ENCODE measurements around the gene ZNF367.

ZNF367 gene

GRCh38 chr9:96437454-96437853 lies 19.3 kb upstream of the ZNF367 start:
- DNase-seq (ENCODE audit: low read depth in 4 of 4, low spot score in 1 of 4): no peak

GRCh38 chr9:96436456-96437126 lies 18.4 kb upstream of the ZNF367 start:
- no peak for DNase-seq (ENCODE audit: low read depth in 4 of 4, low spot score in 1 of 4)

- no peak for DNase-seq (ENCODE audit: low read depth in 4 of 4, low spot score in 1 of 4)
These were observed 17.9 kb upstream of the ZNF367 start for GRCh38 chr9:96436063-96436455.

GRCh38 chr9:96435345-96435744 lies 17.2 kb upstream of the ZNF367 start:
- no peak for DNase-seq (ENCODE audit: low read depth in 4 of 4, low spot score in 1 of 4)

DNA sequence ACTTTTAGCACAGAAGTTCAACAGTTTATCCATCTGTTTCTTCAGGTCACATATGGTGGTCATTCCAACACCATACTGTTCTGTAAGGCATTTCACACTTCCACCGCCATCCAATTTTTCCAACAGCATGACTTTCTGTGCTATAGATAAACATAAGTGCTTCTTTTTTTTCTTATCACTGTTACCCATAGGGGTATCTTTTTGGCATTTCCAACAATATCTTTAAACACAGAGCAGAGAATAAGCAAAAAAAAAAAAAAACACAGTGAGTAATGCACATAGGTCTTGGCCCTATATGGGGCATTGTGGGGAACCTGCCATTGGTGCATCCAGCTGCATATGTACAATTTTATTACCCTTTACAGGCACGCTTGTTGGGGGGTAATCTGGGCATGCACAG lies 12.2 kb upstream of the ZNF367 start:
- DNase-seq (ENCODE audit: low read depth in 4 of 4, low spot score in 1 of 4): no peak

GRCh38 chr9:96429732-96430131 lies 11.6 kb upstream of the ZNF367 start:
- no peak for DNase-seq (ENCODE audit: low read depth in 4 of 4, low spot score in 1 of 4)

GRCh38 chr9:96425500-96426169 lies 7.5 kb upstream of the ZNF367 start:
- DNase-seq (ENCODE audit: low read depth in 4 of 4, low spot score in 1 of 4): no peak

DNA sequence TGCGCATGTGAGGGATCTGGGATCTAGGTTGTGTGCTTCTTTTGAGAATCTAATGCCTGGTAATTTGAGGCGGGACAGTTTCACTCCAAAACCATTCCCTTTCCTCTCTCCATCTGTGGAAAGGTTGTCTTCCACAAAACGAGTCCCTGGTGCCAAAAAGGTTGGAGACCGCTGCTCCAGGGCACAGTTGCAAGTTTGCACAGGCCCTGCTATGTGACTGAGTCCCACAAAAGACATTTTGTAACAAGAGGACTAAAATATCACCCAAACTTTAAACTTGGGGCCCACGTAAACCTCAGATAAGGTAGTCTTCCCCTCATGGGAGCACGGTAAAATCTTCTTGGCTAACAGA lies 5.8 kb upstream of the ZNF367 start:
- no peak for DNase-seq (ENCODE audit: low read depth in 4 of 4, low spot score in 1 of 4)

DNA sequence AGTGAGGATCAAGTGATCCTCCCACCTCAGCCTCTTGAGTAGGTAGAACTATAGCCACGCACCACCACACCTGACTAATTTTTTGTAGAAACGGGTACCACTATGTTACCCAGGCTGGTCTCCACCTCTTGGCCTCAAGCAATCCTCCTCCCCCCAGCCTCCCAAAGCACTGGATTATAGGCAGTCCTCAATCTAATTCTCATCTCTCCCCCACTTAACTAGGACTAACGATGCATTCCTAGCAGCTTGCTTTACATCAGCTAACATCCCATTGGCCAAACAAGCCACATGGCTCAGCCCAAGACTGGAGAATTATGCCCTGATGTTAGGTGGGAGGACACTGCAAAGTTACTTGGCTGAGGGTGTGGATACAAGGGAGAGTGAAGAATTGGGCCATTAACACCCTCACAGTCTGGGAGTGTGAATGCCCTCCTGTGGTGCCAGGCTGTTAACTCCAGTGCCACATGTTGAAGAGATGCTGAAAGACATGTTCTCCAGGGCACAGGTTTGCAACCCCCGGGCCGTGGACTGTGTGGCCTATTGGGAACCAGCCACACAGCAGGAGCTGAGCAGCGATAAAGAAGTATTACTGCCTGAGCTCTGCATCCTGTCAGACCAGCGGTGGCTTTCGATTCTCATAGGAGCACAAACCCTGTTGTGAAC lies 5.3 kb upstream of the ZNF367 start:
- no peak for DNase-seq (ENCODE audit: low read depth in 4 of 4, low spot score in 1 of 4)

DNA sequence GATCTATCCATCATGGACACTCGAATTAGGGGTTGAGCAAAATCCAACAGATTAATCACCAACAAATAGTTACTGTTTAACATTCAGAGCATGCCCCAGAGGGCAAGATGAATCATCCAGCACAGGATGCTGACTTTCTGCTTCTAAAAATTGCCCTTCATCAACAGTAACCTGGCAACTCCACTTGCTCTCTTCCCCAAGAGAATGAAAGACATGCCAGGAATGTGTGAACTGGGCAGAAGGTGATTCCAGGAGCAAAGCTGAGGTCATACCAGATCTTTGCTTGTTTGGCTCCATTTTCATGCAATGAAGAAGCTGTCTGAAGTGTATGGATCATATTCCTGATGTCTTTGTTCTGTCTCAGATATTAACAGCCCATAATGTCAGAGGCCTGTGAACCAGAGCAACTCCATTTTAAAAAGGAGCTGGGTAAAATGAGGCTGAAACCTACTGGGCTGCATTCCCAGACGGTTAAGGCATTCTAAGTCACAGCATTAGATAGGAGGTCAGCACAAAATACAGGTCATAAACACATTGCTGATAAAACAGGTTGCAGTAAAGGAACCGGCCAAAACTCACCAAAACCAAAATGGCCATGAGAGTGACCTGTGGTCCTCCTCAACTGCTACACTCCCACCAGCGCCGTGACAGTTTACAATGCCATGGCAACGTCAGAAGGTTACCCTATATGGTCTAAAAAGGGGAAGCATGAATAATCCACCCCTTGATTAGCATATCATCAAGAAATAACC lies 2.5 kb upstream of the ZNF367 start:
- DNase-seq (ENCODE audit: low read depth in 4 of 4, low spot score in 1 of 4): no peak

- DNase-seq (ENCODE audit: low read depth in 4 of 4, low spot score in 1 of 4): no peak
These were observed 1.5 kb upstream of the ZNF367 start for GRCh38 chr9:96419691-96419969.

GRCh38 chr9:96418920-96419690 lies 935 bp upstream of the ZNF367 start:
- DNase-seq (ENCODE audit: low read depth in 4 of 4, low spot score in 1 of 4): peak in 3 of 4 experiments; percentile 4 to 50 (median 20)

GRCh38 chr9:96417661-96418082 lies 498 bp downstream of the ZNF367 start:
- DNase-seq (ENCODE audit: low read depth in 4 of 4, low spot score in 1 of 4): peak in 2 of 4 experiments; percentile 9 to 14

DNA sequence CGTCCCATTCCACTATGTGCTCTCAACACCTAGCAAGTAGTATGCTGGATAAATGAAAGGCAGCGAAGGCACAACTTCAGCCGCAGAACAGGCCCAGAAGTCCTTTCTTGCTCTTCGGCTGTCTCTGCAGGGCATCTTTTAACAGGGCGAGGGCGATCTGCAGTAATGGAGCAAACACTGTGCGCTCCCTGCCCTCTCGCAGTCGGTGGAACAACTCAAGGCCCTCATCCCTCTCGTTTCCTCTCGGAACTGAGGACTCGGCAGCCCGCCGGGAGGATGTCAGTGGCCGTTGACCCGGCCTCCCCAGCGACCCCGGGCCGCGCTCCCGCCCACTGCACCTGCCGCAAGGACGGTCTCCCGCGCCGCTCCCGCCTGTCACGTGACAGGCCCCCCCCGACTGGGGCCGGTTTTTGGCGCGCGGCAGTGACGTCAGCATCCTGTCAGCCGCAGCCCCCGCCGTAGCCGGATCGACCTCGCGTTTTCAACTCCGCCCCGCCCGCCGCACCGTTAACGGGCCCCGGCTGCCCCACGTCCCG lies 1.1 kb downstream of the ZNF367 start:
- peak; percentile 82 to 90 (median 86) for DNase-seq (ENCODE audit: low read depth in 4 of 4, low spot score in 1 of 4)

DNA sequence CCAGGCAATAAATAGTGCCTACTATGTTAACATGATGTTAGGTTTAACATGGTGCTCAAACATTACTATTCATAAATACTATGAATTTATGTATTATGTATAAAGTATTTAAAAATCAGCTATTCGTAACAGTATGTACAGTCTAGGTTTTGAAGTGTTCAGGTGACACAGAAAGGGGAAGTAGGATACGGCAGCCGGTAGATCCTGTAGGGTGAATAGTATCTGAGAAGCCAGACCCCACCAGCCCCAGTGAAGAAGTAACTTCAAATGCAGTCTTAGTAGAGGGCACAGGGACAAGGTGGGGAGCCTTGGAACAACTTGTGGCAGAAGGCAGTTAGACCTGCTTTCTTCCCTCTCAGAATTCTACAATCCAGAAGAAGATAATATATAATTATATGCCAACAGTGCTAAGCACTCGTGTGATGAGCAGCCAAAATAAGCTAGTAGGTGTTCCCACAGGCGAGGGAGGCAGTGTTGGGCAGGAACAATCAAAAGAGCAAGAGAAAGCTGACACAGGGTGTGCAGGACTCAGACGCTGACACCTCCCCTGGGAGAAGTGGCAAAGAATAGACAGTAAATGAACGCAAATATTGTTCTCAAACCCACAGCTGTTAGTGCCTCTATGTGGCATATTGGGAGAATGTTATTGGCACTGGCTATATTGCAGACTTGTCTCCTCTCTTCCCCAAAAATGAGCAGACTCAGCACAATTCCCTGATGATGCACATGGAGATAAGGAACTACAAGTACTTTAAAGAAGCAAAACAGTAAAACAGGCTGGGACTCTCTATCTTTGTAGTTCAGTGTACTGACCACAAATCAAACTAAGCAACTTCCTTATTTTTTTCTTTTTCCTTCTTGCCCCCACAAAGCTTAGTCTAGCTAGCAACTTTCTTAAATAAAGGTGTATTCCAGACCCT lies 4.6 kb downstream of the ZNF367 start:
- no peak for DNase-seq (ENCODE audit: low read depth in 4 of 4, low spot score in 1 of 4)

DNA sequence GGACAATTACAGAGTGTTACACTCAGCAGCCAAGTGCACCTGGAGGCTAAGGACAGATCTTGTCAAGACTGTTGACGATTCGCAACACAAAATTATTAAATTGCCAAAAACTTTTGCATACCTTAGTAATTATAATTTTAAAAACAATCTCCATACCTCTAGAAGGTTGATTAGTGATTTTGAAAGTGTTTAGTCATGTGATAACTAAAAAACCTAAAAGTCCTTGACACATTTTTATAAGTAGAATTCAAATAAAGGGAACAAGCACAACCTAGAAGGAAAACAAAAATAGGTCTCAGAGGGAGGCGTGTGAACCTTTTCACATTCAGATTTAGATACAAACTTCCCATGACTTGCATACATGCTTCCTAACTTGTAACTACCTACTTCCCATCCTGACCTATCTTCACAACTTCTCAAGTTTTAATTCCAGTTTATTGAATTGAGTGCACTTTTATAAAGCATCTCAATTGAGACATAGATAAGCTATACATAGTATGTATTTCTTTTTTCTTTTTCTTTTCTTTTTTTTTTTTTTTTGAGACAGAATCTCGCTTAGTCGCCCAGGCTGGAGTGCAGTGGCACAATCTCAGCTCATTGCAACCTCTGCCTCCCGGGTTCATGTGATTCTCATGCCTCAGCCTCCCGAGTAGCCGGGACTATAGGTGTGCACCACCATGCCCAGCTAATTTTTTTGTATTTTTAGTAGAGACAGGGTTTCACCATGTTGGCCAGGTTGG lies 5.8 kb downstream of the ZNF367 start:
- no peak for DNase-seq (ENCODE audit: low read depth in 4 of 4, low spot score in 1 of 4)

- no peak for DNase-seq (ENCODE audit: low read depth in 4 of 4, low spot score in 1 of 4)
These were observed 6.9 kb downstream of the ZNF367 start for GRCh38 chr9:96411129-96411838.

DNA sequence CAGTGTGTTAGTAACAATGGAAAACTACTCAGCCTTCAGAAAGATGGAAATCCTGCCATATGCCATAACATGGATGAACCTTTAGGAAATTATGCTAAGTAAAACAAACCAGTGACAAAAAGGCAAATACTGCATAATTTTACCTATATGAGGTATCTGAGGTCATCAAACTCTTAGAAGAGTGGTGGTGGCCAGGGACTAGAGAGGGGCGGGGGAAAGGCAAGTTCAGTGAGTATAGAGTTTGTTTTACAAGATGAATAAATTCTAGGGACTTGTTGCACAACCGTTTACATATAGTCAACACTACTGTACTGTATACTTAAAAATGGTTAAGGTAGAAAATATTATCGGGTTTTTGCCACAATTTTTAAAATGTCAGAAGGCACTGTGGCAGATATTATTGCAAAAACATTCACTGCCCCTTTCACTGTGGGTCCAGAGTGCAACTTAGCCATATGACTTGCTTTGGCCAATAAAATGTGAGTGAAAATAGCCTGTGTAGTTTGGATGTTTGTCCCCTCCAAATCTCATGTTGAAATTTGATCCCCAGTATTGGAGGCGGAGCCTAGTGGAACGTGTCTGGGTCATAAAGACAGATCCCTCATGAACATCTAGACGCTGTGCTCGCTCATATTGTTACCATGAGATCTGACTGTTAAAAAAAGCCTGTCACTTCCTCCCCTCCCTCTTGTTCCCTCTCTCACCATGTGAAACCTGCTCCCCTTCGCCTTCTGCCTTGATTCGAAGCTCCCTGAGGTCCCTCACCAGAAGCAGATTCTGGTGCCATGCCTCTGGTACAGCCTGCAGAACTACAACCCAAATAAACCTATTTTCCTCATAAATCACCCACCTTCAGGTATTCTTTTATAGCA lies 9.5 kb downstream of the ZNF367 start:
- DNase-seq (ENCODE audit: low read depth in 4 of 4, low spot score in 1 of 4): no peak
